HepG2 (cell line): ENCODE data around the gene PRKACA. TPM values are rescaled to one million over a fixed set of nuclear protein-coding genes. Genes with fewer than 3 reads are reported as not detected.

Source experiments
- NR2F6 ChIP-seq, 2 experiments: IDR thresholded peaks; 2 replicates each; pipeline ENCODE4 v1.6.1; 2016; ENCODE audit warnings: antibody characterized with exemption in 1 of 2, mild to moderate bottlenecking in 1 of 2
- RFXAP ChIP-seq: sonication (generic); formaldehyde crosslinking; IDR thresholded peaks from 2 replicates; pipeline ENCODE4 v1.4.0; 2020; ENCODE audit warnings: missing genetic modification reagents, borderline replicate concordance
- SALL1 ChIP-seq: sonication (generic); formaldehyde crosslinking; IDR thresholded peaks from 2 replicates; pipeline ENCODE4 v1.8.0; 2022; ENCODE audit warnings: mild to moderate bottlenecking, missing genetic modification reagents
- polyA plus RNA-seq, 8 experiments: library from polyadenylated mRNA; depleted of rRNA in 3 of 8; stranded (reverse) in 7 of 8; unstranded in 1 of 8; fragments of >200 nt; fragmentation: Illumina TruSeq in 4 of 8; extraction: Trizol in 4 of 8; gene quantifications; 2 replicates each; pipeline versions ENCODE4 v1.2.1 to v1.2.3, GENCODE V29; 2011 to 2016; ENCODE audit warnings: low read depth in 4 of 8, missing spikeins in 1 of 8, mixed read lengths in 1 of 8; ENCODE audit not compliant: insufficient read depth in 1 of 8
- total RNA-seq, 5 experiments: library from RNA; depleted of rRNA; stranded (reverse); fragments of >200 nt; fragmentation: Illumina TruSeq; extraction: Trizol; gene quantifications; 2 replicates each; pipeline ENCODE4 v1.2.3, GENCODE V29; 2016; ENCODE audit warnings: low read depth in 1 of 5
- TF ChIP-seq, protein P1 (sequence below): sonication (generic); formaldehyde crosslinking; IDR thresholded peaks from 2 replicates; pipeline ENCODE4 v1.4.0; 2020; ENCODE audit warnings: missing genetic modification reagents
- TF ChIP-seq, protein P2 (sequence below): sonication (generic); formaldehyde crosslinking; IDR thresholded peaks from 2 replicates; pipeline ENCODE4 v1.9.0; 2021; ENCODE audit warnings: missing genetic modification reagents, borderline replicate concordance
- TF ChIP-seq, protein P3 (sequence below): sonication (generic); formaldehyde crosslinking; IDR thresholded peaks from 2 replicates; pipeline ENCODE4 v1.4.0; 2020; ENCODE audit warnings: missing genetic modification reagents, mild to moderate bottlenecking, borderline replicate concordance
- TF ChIP-seq, protein P4 (sequence below): IDR thresholded peaks from 2 replicates; pipeline ENCODE4 v1.6.1; 2016

The PRKACA gene
- total and polyA plus RNA-seq, 2 of the 13 experiments (the other 11 are each of a cell fraction or from before 2014, with no cell fraction given) = 11.0 to 18.2 TPM

DNA sequence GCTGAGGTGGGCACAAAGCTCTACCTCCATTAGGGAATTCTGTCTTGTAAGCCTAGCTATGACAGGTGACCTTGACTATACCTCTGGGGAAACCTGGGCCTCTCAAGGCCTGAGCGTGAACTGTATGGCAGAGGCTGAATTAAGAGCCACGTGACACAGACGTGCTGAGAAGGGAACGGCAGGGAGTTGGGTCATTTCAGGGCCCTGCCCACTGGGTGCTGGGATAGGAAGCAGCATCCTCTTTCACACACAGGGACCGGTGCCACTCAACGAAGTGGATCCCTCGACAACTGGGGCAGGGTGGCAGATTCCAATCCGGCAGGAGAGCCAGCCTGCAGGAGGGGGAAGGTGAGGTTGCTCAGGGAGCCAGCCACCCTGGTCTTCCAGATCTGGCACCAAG lies 9.6 kb upstream of the PRKACA start (continued):
- TF ChIP-seq, protein P1, sequence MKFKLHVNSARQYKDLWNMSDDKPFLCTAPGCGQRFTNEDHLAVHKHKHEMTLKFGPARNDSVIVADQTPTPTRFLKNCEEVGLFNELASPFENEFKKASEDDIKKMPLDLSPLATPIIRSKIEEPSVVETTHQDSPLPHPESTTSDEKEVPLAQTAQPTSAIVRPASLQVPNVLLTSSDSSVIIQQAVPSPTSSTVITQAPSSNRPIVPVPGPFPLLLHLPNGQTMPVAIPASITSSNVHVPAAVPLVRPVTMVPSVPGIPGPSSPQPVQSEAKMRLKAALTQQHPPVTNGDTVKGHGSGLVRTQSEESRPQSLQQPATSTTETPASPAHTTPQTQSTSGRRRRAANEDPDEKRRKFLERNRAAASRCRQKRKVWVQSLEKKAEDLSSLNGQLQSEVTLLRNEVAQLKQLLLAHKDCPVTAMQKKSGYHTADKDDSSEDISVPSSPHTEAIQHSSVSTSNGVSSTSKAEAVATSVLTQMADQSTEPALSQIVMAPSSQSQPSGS (CRISPR knock-in tag) = no peak
- TF ChIP-seq RFXAP (no peak), SALL1 (CRISPR knock-in tag) (peak; percentile 23; the same call in 1 of the 2 replicates), NR2F6 (IDR thresholded peaks at IDR 0.05) (no peak), NR2F6 (CRISPR knock-in tag; IDR thresholded peaks at IDR 0.05) (0 out of 2 replicates have a peak, but pooled peaks have one; percentile 9)
- TF ChIP-seq, protein P2, sequence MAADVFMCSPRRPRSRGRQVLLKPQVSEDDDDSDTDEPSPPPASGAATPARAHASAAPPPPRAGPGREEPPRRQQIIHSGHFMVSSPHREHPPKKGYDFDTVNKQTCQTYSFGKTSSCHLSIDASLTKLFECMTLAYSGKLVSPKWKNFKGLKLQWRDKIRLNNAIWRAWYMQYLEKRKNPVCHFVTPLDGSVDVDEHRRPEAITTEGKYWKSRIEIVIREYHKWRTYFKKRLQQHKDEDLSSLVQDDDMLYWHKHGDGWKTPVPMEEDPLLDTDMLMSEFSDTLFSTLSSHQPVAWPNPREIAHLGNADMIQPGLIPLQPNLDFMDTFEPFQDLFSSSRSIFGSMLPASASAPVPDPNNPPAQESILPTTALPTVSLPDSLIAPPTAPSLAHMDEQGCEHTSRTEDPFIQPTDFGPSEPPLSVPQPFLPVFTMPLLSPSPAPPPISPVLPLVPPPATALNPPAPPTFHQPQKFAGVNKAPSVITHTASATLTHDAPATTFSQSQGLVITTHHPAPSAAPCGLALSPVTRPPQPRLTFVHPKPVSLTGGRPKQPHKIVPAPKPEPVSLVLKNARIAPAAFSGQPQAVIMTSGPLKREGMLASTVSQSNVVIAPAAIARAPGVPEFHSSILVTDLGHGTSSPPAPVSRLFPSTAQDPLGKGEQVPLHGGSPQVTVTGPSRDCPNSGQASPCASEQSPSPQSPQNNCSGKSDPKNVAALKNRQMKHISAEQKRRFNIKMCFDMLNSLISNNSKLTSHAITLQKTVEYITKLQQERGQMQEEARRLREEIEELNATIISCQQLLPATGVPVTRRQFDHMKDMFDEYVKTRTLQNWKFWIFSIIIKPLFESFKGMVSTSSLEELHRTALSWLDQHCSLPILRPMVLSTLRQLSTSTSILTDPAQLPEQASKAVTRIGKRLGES = no peak
- TF ChIP-seq, protein P3, sequence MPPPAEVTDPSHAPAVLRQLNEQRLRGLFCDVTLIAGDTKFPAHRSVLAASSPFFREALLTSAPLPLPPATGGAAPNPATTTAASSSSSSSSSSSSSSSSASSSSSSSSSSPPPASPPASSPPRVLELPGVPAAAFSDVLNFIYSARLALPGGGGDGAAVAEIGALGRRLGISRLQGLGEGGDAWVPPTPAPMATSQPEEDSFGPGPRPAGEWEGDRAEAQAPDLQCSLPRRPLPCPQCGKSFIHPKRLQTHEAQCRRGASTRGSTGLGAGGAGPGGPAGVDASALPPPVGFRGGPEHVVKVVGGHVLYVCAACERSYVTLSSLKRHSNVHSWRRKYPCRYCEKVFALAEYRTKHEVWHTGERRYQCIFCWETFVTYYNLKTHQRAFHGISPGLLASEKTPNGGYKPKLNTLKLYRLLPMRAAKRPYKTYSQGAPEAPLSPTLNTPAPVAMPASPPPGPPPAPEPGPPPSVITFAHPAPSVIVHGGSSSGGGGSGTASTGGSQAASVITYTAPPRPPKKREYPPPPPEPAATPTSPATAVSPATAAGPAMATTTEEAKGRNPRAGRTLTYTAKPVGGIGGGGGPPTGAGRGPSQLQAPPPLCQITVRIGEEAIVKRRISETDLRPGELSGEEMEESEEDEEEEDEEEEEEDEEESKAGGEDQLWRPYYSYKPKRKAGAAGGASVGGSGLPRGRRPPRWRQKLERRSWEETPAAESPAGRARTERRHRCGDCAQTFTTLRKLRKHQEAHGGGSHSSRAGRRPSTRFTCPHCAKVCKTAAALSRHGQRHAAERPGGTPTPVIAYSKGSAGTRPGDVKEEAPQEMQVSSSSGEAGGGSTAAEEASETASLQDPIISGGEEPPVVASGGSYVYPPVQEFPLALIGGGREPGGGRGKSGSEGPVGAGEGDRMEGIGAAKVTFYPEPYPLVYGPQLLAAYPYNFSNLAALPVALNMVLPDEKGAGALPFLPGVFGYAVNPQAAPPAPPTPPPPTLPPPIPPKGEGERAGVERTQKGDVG (CRISPR knock-in tag) = no peak
- TF ChIP-seq, protein P4, sequence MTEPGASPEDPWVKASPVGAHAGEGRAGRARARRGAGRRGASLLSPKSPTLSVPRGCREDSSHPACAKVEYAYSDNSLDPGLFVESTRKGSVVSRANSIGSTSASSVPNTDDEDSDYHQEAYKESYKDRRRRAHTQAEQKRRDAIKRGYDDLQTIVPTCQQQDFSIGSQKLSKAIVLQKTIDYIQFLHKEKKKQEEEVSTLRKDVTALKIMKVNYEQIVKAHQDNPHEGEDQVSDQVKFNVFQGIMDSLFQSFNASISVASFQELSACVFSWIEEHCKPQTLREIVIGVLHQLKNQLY (CRISPR knock-in tag) = peak; percentile 64; the same call in 1 of the 2 replicates
